Measurements from ENCODE around the gene RXRG.

RXRG gene

GRCh38 chr1:165367375-165367993 is 77.4 kb downstream of the RXRG start:
- DNase-seq (ENCODE audit: low read depth): no peak

- no peak for DNase-seq (ENCODE audit: low read depth)
These were observed 79.6 kb downstream of the RXRG start for GRCh38 chr1:165365341-165365740.

- peak; percentile 23 for DNase-seq (ENCODE audit: low read depth)
These were observed 80.3 kb downstream of the RXRG start for GRCh38 chr1:165364568-165365133.

- no peak for DNase-seq (ENCODE audit: low read depth)
These were observed 88.0 kb downstream of the RXRG start for GRCh38 chr1:165356876-165357275.

GRCh38 chr1:165355977-165356811 is 88.7 kb downstream of the RXRG start, which contains the start of gene LMX1A:
LMX1A (minus strand) TSS chr1:165356715; CDS start chr1:165355559, 1,156 bp downstream.
- DNase-seq (ENCODE audit: low read depth): no peak

- no peak for DNase-seq (ENCODE audit: low read depth)
These were observed 89.6 kb downstream of the RXRG start for GRCh38 chr1:165355139-165355976.

GRCh38 chr1:165354739-165355138 is 90.2 kb downstream of the RXRG start:
- no peak for DNase-seq (ENCODE audit: low read depth)

GRCh38 chr1:165353731-165354671 is 90.9 kb downstream of the RXRG start:
- DNase-seq (ENCODE audit: low read depth): no peak

- DNase-seq (ENCODE audit: low read depth): no peak
These were observed 92.3 kb downstream of the RXRG start for GRCh38 chr1:165352442-165353293.

GRCh38 chr1:165351863-165352441 is 93.0 kb downstream of the RXRG start:
- no peak for DNase-seq (ENCODE audit: low read depth)
